Frontal cortex (tissue), 4 donors: Measurements from ENCODE around the gene TROAP. TPM values are rescaled to one million over a fixed set of nuclear protein-coding genes. Genes with fewer than 3 reads are reported as not detected.
"Not testable (repeated sequence)": the region's sequence is repeated elsewhere in the genome, so short reads cannot be mapped to it uniquely, and the experiment has no call there.

Experiments
- DNase-seq, 2 donors: peaks; one replicate each; pipeline ENCODE4 v3.0.0; 2012; ENCODE audit warnings: low spot score in 2 of 2
- FAIRE-seq: peaks from 2 replicates; lab custom pipeline; 2012; peaks lifted over from hg19 to GRCh38; lab: Jason Lieb, UNC
- total RNA-seq: library from RNA; depleted of rRNA; stranded (reverse); fragments of >200 nt; gene quantifications from one replicate; pipeline ENCODE4 v1.2.3, GENCODE V29; 2014
- donor health status: control.
- donor health status: control.
- donor health status: control.

The TROAP gene
- total RNA-seq, result 2.9 TPM

- FAIRE-seq, result peak; percentile 98
- peak; percentile 90 to 99 for DNase-seq
These were observed at the start of gene TROAP for GRCh38 chr12:49322708-49323523. TSS of gene TROAP (plus strand) at chr12:49323255. CDS start at chr12:49323609, 354 bp downstream.

DNA sequence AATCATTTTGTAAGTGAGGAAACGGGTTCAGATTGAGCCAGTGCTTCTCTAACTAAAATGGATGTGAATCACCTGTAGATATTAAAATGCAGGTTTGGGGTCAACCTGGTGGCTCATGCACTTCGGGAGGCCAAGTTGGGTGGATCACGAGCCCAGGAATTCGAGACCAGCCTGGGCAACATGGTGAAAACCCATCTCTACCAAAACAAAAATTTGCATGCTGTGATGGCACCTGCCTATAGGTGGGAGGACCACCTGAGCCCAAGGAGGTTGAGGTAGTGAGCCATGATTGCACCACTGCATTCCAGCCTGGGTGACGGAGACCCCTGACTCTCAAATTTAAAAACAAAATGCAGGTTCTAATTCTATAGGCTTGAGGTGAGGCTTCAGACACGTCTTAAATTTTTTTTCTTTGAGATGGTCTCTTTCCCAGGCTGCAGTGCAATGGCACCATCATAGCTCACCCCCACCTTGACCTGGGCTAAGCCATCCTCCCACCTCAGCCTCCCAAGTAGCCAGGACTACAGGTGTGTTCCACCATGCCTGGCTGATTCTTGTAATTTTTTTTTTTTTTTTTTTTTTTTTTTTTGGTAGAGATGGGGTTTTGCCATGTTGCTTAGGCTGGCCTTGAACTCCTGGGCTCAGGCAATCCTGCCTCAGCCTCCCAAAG lies 49.2 kb upstream of the TROAP start:
- no peak for DNase-seq
- FAIRE-seq, result no peak

- no peak for FAIRE-seq
- DNase-seq, result no peak
These were observed 48.5 kb upstream of the TROAP start for GRCh38 chr12:49274396-49275069.

GRCh38 chr12:49276304-49277290 lies 46.5 kb upstream of the TROAP start:
- DNase-seq, result no peak
- FAIRE-seq, result no peak

DNA sequence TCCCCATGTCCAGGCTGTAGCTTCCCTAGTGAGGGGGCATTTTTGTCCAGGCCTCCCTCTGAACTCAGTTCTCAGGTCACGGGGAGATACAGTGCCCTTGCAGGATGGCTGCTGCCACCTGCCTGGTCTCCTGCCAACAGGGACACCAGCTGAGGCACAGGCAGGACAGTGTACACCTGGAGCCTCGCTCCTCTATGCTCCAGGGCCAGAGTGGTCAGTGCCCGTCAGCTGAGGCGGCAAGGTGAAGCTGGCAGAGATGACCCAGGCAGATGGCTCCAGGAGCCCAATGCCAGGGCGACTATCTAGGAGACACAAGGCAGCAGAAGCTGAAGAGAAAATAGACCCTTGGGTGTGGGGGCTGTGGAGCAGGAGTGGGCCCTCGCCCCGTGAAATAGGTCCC lies 45.6 kb upstream of the TROAP start:
- DNase-seq (no peak), FAIRE-seq (no peak)

DNA sequence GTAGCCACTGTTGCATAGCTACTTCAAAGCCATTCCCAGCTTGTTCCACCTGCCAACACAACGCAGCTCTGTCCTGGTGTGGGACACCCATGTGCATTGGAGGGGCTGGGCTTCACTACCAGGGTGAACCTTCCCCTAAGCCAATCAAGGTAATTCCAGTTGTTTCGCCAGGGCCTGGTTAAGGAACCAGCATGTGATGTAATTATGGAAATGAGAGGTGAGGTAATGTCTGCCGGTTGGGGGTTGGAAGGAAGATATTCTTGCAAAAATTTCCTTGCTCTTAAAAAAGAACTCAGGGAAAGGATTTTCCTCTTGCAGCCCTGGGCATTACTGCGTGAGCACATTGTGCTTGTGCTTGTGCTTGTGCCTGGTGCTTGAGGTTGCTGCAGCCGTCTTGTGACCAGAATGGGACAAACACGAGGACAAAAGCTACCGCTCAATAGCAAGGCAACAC lies 43.3 kb upstream of the TROAP start:
- FAIRE-seq (no peak), DNase-seq (no peak)

DNA sequence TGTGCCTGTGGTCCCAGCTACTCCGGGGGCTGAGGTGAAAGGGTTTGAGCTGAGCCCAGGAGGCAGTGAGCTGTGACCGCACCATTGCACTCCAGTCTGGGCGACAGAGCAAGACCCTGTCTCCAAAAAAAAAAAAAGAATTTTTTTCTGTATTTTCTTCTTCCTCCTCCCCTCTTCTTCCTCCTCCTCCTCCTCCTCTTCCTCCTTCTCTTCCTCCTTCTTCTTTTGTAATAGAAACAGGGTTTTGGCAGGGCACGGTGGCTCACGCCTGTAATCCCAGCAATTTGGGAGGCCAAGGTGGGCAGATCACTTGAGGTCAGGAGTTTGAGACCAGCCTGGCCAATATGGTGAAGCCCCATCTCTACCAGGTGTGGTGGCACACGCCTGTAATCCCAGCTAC lies 42.5 kb upstream of the TROAP start:
- not testable (repeated sequence) for FAIRE-seq, DNase-seq

DNA sequence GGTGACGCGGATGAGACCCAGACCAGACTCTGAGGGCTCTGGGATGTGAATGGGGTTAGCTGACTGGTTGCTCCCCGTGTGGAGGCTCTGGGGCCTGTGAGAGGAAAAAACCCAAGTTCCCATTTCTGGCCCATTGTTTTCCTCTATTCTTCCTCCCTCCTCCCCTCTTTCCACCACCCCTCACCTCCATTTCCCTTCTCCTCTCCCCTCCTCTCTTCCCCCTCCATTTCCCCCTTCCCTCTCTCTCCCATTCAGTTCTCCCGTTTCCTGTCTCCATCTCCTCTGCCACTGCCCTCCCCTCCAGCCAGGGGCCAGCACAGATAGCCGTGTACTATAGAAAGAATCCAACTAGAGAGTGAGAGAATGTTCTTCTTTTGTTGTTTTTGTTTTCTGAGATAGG lies 40.8 kb upstream of the TROAP start:
- no peak for FAIRE-seq
- DNase-seq, result no peak

DNA sequence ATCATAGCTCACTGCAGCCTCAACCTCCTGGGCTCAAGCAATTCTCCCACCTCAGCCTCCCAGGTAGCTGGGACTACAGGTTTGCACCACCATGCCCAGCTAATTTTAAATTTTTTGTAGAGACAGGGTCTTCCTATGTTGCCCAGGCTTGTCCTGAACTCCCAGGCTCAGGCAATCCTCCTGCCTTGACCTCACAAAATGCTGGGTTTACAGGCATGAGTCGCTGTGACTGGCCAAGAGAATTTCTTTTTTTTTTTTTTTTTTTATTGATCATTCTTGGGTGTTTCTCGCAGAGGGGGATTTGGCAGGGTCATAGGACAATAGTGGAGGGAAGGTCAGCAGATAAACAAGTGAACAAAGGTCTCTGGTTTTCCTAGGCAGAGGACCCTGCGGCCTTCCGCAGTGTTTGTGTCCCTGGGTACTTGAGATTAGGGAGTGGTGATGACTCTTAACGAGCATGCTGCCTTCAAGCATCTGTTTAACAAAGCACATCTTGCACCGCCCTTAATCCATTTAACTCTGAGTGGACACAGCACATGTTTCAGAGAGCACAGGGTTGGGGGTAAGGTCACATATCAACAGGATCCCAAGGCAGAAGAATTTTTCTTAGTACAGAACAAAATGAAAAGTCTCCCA lies 40.2 kb upstream of the TROAP start:
- not testable (repeated sequence) for FAIRE-seq, DNase-seq

- FAIRE-seq, result no peak
- DNase-seq, result no peak
These were observed 39.3 kb upstream of the TROAP start for GRCh38 chr12:49283541-49284429.

DNA sequence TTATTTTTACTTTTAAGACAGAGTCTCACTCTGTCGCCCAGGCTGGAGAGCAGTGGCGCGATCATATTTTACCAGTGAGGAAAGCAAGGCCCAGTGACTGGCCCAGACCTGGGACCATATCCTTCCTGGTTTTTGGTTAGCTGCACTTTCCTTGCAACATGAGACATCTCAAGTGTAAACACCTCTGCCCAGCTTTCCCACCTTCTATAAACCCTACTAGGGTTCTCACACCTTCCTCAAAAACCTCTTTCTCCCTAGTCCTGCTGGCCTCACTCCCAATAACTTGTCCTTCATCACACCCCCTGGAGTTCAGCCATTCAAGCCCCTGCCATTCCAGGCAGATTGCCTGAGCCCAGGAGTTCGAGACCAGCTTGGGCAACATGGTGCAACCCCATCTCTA lies 38.4 kb upstream of the TROAP start:
- FAIRE-seq, result no peak
- no peak for DNase-seq

GRCh38 chr12:49287876-49288275 lies 35.2 kb upstream of the TROAP start:
- FAIRE-seq, result no peak
- no peak for DNase-seq

GRCh38 chr12:49288412-49288853 lies 34.6 kb upstream of the TROAP start:
- no peak for FAIRE-seq
- DNase-seq, result peak; percentile 66 to 79

DNA sequence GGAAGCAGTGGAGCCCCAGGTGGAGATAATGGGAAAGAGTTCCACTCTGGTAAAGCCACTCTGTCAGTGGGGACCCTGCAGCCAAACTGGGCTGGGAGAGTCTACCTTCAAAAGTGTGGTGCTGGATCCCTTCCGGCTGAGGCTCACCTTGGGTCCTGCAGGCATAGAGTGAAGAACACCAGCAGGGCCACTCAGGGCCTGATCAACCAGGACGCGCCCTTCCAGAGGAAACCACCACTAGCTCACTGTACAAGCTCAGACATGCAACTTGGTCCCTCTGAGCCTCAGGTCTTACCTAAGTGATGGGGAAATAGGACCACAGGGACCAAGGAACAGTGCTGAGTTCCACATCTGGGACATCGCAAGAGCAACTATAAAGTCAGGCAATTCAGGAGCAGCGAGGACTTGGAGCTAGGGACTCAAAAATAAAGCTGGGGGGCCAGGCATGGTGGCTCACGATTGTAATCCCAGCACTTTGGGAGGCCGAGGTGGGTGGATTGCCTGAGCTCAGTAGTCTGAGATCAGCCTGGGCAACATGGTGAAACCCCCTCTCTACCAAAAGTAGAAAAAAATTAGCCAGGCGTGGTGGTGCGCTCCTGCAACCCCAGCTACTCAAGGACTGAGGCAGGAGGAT lies 34.0 kb upstream of the TROAP start:
- DNase-seq, result no peak
- FAIRE-seq, result no peak

GRCh38 chr12:49292729-49293055 lies 30.4 kb upstream of the TROAP start:
- FAIRE-seq, result no peak

GRCh38 chr12:49293056-49293956 lies 29.7 kb upstream of the TROAP start:
- DNase-seq (no peak), FAIRE-seq (no peak)

More at GRCh38 chr12:49292729-49293055, 30.4 kb upstream of the TROAP start:
- DNase-seq, result no peak
